T-helper 1 cell treated with Interleukin-12 subunit alpha and Interleukin-12 subunit beta and Interleukin-4 antibody, amounts not matched to agents 30 ng/mL and 1 ng/mL, for 36 hours (primary cell): ENCODE data around the gene EDNRA. TPM values are rescaled to one million over a fixed set of nuclear protein-coding genes. Genes with fewer than 3 reads are reported as not detected.

Experiments
- intact Hi-C: fragments of 100-400 bp; cut with micrococcal nuclease; formaldehyde crosslinking; loops from one replicate; pipeline ENCODE4 v1.15.1; 2024
- total RNA-seq: library from RNA; stranded (reverse); gene quantifications from 2 replicates; pipeline ENCODE4 v1.2.3, GENCODE V29; 2022

Gene EDNRA
- total RNA-seq, 1 donor from 2014 or later = not detected

GRCh38 chr4:147586032-147586431 lies 105.1 kb downstream of the EDNRA start:
- intact Hi-C loops = no loop called here

GRCh38 chr4:147586637-147587036 lies 105.7 kb downstream of the EDNRA start:
- intact Hi-C loops = no loop called here

- intact Hi-C loops = no loop called here
Observed at GRCh38 chr4:147587041-147587440, 106.1 kb downstream of the EDNRA start.

GRCh38 chr4:147589586-147589985 lies 108.7 kb downstream of the EDNRA start:
- intact Hi-C loops = no loop called here

GRCh38 chr4:147590249-147590920 lies 109.5 kb downstream of the EDNRA start:
- intact Hi-C loops = loop anchor here (1.0 to 10.0 kb wide), 5 partner anchors 71 to 1256 kb away; no protein-coding TSS in a partner anchor

- intact Hi-C loops = loop anchor here (10.0 kb wide), 1 partner anchor 1256 kb away; no protein-coding TSS in a partner anchor
Observed at GRCh38 chr4:147591106-147591505, 110.2 kb downstream of the EDNRA start.

- intact Hi-C loops = loop anchor here (10.0 kb wide), 1 partner anchor 1259 kb away; no protein-coding TSS in a partner anchor
Observed at GRCh38 chr4:147594107-147594506, 113.2 kb downstream of the EDNRA start.

Other genes with a start within 250 kb of the EDNRA start
- gene TMEM184C, start 136.3 kb downstream of the EDNRA start, total RNA-seq = 16.1 and 18.6 TPM in 2 replicates
- 8.3 and 10.1 TPM in 2 replicates for gene PRMT9, start 203.1 kb downstream of the EDNRA start, total RNA-seq